Measurements from ENCODE around the gene YARS2.
"Not testable (repeated sequence)": the region's sequence is repeated elsewhere in the genome, so short reads cannot be mapped to it uniquely, and the experiment has no call there.

Gene YARS2

GRCh38 chr12:32743264-32743663 lies 12.4 kb downstream of the YARS2 start:
- DNase-seq: no peak

GRCh38 chr12:32742133-32742532 lies 13.6 kb downstream of the YARS2 start:
- DNase-seq: no peak

GRCh38 chr12:32739279-32739678 lies 16.4 kb downstream of the YARS2 start:
- no peak for DNase-seq

- no peak for DNase-seq
Measured at GRCh38 chr12:32737715-32738114, 18.0 kb downstream of the YARS2 start.

DNA sequence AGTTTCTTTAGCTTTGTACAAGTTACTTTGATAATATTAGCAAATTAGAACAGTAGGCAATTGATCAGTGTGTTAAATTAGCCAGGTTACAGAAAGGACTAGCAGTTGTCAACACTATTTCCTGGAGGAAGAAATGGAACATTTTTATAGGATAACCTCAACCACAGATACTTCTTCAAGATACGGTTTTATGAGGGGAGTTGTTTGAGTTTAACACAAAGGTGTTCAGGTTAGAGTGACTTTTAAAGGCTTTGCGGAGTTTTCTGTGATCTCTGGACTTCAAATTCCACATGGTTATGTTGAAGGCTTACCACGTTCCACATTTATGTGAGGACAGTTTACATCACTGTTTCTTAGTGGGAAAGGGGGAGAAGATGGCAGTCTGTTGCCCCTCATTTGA lies 19.3 kb downstream of the YARS2 start:
- DNase-seq: no peak

DNA sequence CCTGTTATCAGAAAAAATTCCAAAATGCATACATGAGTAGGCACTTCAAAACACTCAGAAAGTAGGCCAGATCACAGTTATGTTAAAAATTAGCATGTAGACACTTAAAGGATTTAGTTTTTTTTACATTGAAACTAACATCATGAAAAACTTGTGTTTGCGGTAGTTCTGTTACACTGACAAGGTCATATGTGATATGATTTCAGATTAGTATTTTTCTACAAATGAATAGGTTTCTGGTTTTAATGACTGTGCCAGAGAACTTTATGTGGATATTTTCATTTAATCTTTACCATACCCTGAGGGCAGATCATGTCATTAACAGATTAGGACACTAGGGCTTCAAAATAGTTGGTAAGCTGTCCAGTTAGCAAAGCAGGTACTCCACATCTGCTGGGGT lies 20.7 kb downstream of the YARS2 start:
- no peak for DNase-seq

DNA sequence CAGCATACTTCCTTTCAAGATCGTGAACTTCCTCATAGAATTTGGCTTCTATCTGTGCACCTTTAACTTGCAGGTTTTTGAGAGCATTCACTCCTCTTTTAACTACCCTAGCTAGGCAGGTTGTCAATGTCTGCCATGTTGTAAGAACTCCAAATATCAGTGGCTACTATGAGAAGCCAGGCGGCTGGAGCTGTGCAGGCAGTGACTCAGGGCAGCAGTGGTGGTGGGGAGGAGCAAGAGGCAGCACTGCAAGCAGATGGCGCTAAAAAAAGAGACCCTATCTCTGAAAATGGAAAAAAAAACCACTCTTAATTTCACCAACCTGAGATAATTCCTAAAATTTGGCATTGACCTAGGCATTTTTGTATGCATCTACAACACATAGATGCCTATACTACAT lies 28.5 kb downstream of the YARS2 start:
- DNase-seq: no peak

GRCh38 chr12:32726286-32726685 lies 29.4 kb downstream of the YARS2 start:
- DNase-seq: no peak

- not testable (repeated sequence) for DNase-seq
Measured at GRCh38 chr12:32725308-32725707, 30.4 kb downstream of the YARS2 start.

DNA sequence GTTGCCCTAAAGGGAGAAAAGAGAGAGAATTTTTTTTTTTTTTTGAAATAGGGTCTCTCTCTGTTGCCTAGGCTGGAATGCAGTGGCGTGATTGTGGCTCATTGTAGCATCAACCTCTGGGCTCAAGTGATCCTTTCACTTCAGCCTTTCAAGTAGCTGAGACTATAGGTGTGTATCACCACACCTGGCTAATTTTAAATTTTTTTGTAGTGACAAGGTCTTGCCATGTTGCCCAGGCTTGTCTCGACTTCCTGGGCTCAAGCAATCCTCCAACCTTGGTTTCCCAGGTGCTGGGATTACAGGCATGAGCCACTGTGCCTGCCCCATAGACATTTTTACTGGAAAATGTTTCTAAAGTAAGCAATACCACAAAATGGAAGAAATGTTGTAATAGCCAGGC lies 36.8 kb downstream of the YARS2 start:
- DNase-seq: no peak

DNA sequence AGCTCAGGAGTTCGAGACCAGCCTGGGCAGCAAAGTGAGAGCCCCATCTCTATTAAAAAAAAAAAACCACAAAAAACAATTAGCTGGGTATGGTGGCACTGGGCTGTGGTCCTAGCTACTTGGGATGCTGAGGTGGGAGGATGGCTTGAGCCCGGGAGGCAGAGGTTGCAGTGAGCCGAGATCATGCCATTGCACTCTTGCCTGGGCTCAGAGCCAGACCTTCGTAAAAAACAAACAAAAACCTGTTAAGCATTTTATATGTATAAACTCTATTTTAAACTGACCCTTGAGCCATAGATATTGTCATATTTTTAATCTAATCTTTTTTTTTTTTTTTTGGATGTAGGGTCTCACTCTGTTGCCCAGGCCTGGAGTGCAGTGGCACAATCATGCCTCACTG lies 40.9 kb downstream of the YARS2 start:
- DNase-seq: no peak

- DNase-seq: no peak
Measured at GRCh38 chr12:32708926-32709325, 46.8 kb downstream of the YARS2 start.

DNA sequence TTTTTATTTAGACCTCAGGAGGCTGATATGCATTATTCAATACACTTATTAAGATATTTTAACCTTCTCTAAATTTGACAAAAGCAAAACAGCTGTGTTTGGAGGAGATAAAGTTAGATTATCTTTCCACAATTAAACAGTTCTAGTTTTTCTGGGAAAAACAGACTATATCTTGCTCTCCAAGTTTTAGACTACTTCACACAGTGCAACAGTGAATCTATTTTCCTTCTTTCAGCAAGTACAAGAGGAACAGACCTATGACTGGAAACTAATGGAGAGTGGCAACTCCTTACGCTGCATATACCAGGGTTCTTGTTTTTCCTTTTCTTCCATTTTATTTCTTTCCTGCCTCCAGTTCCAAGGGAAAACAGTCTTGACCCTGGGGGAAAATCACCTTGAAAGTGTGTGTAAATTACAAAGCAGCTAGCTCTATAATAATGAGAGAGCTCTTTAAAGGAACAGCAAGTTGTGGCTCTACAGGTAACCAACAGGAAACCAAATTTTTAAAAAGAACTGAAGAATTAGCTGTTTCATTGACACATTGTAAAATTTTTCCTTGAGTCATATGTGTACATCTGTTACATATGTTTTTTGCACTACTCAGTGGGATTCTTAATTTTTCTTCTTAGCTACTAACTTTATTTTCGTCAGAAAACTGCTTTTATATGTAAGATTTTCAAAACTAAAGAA lies 49.2 kb downstream of the YARS2 start:
- no peak for DNase-seq

DNA sequence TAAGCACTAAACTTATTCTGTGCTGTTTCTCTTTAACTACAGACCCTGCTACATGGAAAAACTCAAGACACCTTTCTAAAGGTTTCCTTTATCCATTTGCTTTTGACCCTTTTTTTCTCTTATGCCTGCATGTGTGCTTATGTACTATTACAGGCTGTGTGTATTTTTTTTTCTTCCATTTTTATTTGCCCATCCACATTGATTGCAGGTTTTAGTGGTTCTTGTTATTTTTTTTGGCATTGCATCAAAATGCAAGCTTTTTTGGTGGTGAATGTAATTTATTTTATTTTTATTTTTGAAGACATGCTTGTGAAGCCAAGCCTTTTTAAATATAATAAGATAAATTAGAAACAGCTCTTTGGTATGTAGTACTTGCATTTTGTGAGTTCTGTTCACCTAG lies 49.9 kb downstream of the YARS2 start:
- DNase-seq: no peak

- no peak for DNase-seq
Measured at GRCh38 chr12:32702946-32703345, 52.8 kb downstream of the YARS2 start.

GRCh38 chr12:32702473-32702872 lies 53.2 kb downstream of the YARS2 start:
- no peak for DNase-seq

DNA sequence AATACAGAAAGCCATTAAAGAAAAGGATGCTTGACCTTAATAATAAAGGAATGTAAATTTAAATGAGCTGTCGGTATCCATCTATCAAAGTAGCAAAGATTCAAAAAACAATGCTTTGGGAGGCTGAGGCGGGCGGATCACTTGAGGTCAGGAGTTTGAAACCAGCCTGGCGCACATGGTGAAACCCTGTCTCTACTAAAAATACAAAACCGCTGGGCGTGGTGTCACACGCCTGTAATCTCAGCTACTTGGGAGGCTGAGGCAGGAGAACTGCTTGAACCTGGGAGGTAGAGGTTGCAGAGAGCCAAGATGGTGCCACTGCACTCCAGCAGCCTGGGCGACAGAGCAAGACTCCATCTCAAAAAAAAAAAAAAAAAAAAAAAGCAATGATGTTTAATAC lies 56.3 kb downstream of the YARS2 start:
- not testable (repeated sequence) for DNase-seq

DNA sequence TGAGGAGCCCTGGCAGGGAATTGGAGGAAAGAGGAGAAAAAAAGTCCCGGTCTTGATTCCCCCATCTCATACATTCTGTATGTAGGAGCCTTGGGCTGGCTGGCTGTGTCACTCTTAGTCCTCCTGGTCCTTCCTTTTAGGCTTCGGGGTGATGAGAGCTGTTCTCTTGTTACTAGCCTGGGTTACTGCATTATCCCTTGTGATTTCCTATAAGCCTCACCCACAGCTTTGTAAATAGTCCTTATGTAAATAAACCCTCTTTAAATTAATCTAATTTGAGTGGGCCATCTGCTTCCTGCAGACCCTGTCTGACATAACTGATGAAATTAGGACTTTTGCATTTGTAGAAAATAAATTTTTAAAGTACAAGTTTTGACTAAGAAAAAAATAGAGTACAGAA lies 57.4 kb downstream of the YARS2 start:
- no peak for DNase-seq

GRCh38 chr12:32697445-32697844 lies 58.3 kb downstream of the YARS2 start:
- DNase-seq: no peak
